LNCaP clone FGC (cell line): Measurements from ENCODE around the gene PITPNC1.
A peak's percentile ranks its signal among the peaks of the same experiment; 100 is the strongest.
"Not testable (repeated sequence)": the region's sequence is repeated elsewhere in the genome, so short reads cannot be mapped to it uniquely, and the experiment has no call there.

Experiments
- DNase-seq: peaks from one replicate; pipeline ENCODE4 v3.0.0-alpha.2; 2011; ENCODE audit warnings: low read depth
- H3K4me3 ChIP-seq: 2 replicates; pipeline ENCODE4 v1.5.1; 2011; ENCODE audit warnings: mild to moderate bottlenecking, low read depth, low read length, control low read depth
- TF ChIP-seq, protein P1 (sequence below): IDR thresholded peaks from 2 replicates; pipeline ENCODE4 v1.5.1; 2012; ENCODE audit warnings: mild to moderate bottlenecking; ENCODE audit not compliant: control insufficient read depth, insufficient read depth; ENCODE audit errors: extremely low read depth

The PITPNC1 gene

DNA sequence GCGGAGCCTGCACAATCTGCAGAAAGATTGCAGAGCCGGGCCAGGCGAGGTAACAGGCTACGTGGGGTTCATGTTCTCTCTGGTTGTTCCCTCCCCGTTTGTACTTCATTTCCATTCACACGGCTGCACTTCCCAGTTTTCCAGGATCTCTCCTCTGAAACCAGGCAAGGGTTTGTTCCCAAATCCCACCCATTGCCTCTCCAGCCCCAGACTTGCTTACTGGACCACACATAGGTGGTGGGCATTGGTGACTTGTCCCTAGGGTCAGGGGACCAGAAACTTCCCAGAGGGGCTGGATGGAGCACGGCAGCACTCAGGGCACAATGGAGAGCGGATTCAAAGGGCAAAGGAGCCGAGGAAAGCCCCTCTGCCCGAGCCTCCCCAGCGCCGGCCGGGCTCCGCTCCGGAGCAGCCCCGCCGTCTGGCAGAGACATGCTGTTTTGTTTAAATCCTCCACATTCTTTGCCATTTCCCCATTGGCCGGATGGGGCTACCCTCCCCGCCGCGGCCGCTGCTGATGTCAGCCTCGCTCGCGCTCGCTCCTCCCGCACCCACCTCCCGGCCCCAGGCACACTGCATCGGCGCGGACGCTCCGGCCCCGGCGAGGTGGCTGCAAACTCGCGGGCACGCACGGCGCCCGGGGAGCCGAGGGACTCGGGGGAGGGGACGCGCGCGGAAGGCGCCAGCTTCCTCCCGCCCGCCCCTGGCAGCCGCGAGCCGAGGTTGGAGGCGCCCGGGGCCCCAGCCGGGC is at the start of gene PITPNC1:
PITPNC1 (plus strand) TSS at position 545 of the 751 bp plus-strand sequence.
- peak within 1 kb of the TSS; percentile 62 for H3K4me3 ChIP-seq
- TF ChIP-seq, protein P1, sequence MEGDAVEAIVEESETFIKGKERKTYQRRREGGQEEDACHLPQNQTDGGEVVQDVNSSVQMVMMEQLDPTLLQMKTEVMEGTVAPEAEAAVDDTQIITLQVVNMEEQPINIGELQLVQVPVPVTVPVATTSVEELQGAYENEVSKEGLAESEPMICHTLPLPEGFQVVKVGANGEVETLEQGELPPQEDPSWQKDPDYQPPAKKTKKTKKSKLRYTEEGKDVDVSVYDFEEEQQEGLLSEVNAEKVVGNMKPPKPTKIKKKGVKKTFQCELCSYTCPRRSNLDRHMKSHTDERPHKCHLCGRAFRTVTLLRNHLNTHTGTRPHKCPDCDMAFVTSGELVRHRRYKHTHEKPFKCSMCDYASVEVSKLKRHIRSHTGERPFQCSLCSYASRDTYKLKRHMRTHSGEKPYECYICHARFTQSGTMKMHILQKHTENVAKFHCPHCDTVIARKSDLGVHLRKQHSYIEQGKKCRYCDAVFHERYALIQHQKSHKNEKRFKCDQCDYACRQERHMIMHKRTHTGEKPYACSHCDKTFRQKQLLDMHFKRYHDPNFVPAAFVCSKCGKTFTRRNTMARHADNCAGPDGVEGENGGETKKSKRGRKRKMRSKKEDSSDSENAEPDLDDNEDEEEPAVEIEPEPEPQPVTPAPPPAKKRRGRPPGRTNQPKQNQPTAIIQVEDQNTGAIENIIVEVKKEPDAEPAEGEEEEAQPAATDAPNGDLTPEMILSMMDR = 0 out of 2 replicates have a peak, but pooled peaks have one; percentile 0
- no peak for DNase-seq

DNA sequence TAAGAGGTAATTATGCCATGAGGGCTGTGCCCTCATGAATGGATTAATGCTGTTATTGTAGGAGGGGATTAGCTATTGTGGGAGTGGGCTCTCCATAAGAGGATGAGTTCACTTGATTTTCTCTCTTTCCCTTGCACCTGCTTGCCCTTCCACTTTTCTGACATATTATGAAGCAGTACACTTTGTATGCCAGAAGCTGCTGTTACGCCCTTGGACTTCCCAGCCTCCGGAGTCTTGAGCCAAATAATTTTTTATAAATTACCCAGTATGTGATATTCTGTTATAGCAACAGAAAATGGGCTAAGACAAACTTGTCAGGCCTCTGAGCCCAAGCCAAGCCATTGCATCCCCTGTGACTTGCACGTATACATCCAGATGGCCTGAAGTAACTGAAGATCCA is 49.1 kb upstream of the PITPNC1 start:
- no peak for DNase-seq
- H3K4me3 ChIP-seq = no peak overlapping the region
- TF ChIP-seq, protein P1 = no peak

DNA sequence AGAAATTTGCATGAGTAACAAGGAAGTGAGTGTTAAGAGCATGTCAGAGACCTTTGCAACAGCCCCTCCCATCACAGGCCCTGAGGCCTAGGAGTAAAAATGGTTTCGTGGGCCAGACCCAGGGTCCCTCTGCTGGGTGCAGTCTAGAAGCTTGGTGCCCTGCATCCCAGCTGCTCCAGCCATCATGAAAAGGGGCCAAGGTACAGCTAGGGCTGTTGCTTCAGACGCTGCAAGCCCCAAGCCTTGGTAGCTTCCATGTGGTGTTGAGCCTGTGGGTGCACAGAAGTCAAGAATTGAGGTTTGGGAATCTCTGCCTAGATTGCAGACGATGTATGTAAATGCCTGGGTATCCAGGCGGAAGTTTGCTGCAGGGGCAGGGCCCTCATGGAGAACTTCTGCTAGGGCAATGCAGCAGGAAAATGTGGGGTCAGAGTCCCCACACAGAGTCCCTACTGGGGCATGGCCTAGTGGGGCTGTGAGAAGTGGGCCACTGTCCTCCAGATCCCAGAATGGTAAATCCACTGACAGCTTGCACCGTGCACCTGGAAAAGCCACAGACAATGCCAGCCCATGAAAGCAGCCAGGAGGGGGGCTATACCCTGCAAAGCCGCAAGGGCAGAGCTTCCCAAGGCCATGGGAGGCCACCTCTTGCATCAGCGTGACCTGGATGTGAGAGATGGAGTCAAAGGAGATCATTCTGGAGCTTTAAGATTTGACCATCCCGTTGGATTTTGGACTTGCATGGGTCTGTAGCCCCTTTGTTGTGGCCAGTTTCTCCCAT is 45.5 kb upstream of the PITPNC1 start:
- H3K4me3 ChIP-seq, DNase-seq: not testable (repeated sequence)

DNA sequence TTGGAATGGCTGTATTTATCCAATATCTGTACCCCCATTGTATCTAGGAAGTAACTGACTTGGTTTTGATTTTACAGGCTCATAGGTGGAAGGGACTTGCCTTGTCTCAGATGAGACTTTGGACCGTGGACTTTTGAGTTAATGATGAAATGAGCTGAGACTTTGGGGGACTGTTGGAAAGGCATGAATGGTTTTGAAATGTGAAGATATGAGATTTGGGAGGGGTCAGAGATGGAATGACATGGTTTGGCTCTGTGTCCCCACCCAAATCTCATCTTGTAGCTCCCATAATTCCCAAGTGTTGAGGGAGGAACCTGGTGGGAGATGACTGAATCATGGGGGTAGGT is 44.9 kb upstream of the PITPNC1 start:
- DNase-seq, H3K4me3 ChIP-seq: not testable (repeated sequence)

DNA sequence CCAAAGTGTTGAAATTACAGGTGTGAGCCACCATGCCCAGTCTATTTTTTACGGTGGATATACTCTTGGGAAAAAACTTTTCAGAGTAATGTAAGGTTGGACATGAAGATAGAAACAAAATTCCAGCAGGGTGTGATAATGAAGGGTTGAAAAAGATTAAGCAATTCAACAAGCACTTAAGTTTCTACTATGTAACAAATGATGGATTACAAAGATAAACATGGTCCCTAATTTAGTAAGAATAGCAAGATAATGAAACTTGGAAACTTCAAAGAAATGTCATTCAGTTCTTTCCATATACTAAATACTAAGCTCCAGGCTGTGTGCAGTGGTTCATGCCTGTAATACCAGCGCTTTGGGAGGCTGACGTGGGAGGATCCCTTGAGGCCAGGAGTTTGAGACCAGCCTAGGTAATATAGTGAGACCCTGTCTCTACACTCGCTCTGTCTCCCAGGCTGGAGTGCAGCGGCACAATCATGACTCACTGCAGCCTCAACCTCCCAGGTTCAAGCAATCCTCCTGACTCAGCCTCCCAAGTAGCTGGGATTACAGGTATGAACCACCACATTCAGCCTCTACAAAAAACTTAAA is 41.7 kb upstream of the PITPNC1 start:
- no peak for DNase-seq
- TF ChIP-seq, protein P1 = no peak
- no peak overlapping the region for H3K4me3 ChIP-seq

DNA sequence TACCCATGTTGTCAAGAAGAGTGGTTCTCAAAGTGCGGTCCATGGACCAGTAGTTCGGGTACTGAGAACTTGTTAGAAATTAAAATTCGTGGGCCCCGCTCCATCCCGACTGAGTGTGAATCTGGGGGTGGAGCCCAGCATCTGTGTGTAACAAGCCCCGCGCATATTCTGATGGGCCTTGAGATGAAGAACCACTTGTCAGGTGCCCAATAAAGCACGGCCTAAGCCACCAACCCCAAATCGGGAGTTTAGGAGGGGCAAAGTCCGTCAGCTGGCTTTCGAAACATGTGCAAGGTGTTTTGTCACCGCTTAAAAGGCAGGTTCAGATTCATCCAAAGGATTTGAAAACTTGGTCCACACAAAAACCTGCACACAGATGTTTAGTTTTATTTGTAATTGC is 40.2 kb upstream of the PITPNC1 start:
- DNase-seq = no peak
- no peak overlapping the region for H3K4me3 ChIP-seq
- TF ChIP-seq, protein P1 = no peak

DNA sequence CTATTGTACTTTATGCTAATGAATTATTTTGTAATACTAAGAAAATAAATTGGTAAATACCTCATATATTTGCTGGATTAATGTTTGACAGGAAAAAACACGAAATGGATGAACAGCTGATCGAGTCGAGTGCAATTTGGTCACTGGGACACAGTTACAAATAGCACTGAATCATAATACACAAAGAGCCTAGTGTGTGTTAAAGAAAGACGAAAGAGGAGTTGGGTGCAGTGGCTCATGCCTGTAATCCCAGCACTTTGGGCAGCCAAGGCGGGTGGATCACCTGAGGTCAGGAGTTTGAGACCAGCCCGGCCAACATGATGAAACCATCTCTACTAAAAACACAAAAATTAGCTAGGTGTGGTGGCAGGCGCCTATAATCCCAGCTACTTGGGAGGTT is 38.7 kb upstream of the PITPNC1 start:
- DNase-seq, H3K4me3 ChIP-seq: not testable (repeated sequence)

DNA sequence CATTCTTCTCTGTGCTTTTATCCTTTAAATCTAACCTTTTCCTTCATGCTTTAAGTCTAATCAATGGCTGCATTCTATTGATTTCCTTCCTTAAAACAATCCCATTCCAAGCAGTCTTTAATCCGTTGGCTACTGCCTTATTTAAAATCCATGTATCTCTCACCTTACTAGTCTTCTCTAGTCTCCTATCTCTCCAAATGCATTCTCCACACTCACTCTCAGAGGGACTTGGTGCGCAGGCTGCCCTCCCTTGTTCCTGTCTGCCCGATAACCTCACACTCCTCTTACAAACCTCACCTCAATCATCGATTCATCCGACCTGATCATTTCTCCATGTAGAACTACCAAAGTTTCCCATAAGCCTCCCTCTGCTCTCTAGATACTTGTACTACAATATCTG is 33.8 kb upstream of the PITPNC1 start:
- H3K4me3 ChIP-seq = no peak overlapping the region
- TF ChIP-seq, protein P1 = no peak
- DNase-seq = no peak
